GM19351 (cell line): ENCODE data around the gene TRMT1L.
"Not testable (repeated sequence)": the region's sequence is repeated elsewhere in the genome, so short reads cannot be mapped to it uniquely, and the experiment has no call there.

Experiments used
- ATAC-seq: cut with Tn5 transposase; IDR thresholded peaks from one replicate; pipeline ENCODE4 v1.9.1; 2021; ENCODE audit warnings: mild to moderate bottlenecking, moderate library complexity; ENCODE audit not compliant: unreplicated experiment

The TRMT1L gene

GRCh38 chr1:185156854-185157598, at the start of gene TRMT1L, which contains the start of gene SWT1:
Gene TRMT1L (minus strand): TSS chr1:185156953. CDS start chr1:185156712, 241 bp downstream.
Gene SWT1 (plus strand): TSS chr1:185157167. CDS start chr1:185160842, 3,675 bp downstream.
- ATAC-seq, result peak; percentile 86

GRCh38 chr1:185200889-185201288, 44.1 kb upstream of the TRMT1L start:
- no peak for ATAC-seq

- ATAC-seq, result not testable (repeated sequence)
These were observed 42.0 kb upstream of the TRMT1L start for GRCh38 chr1:185198712-185199111.

GRCh38 chr1:185193756-185194155, 37.0 kb upstream of the TRMT1L start:
- no peak for ATAC-seq

- ATAC-seq, result peak; percentile 96
These were observed 13.6 kb upstream of the TRMT1L start for GRCh38 chr1:185170291-185170848.

- ATAC-seq, result no peak
These were observed 9.4 kb upstream of the TRMT1L start for GRCh38 chr1:185166106-185166505.

GRCh38 chr1:185162491-185162890, 5.7 kb upstream of the TRMT1L start:
- no peak for ATAC-seq

GRCh38 chr1:185159966-185160365, 3.2 kb upstream of the TRMT1L start:
- ATAC-seq, result no peak

GRCh38 chr1:185158800-185159199, 2.0 kb upstream of the TRMT1L start:
- no peak for ATAC-seq

- no peak for ATAC-seq
These were observed 1.1 kb upstream of the TRMT1L start for GRCh38 chr1:185157599-185158412.

GRCh38 chr1:185156288-185156853, 382 bp downstream of the TRMT1L start:
- peak; percentile 27 for ATAC-seq

GRCh38 chr1:185155600-185156287, 1.0 kb downstream of the TRMT1L start:
- no peak for ATAC-seq

GRCh38 chr1:185154912-185155513, 1.7 kb downstream of the TRMT1L start:
- no peak for ATAC-seq

GRCh38 chr1:185152187-185152767, 4.5 kb downstream of the TRMT1L start:
- ATAC-seq, result no peak

GRCh38 chr1:185151215-185151614, 5.5 kb downstream of the TRMT1L start:
- ATAC-seq, result no peak

- ATAC-seq, result no peak
These were observed 12.5 kb downstream of the TRMT1L start for GRCh38 chr1:185144233-185144632.

GRCh38 chr1:185139246-185139645, 17.5 kb downstream of the TRMT1L start:
- ATAC-seq, result no peak

- ATAC-seq, result no peak
These were observed 18.7 kb downstream of the TRMT1L start for GRCh38 chr1:185137896-185138545.

GRCh38 chr1:185132534-185132933, 24.2 kb downstream of the TRMT1L start:
- ATAC-seq, result no peak
